WTC11 (cell line): ENCODE results near the gene B3GNT8.

ENCODE experiments used
- JUN ChIP-seq: sonication (generic); formaldehyde crosslinking; IDR thresholded peaks from 2 replicates; pipeline ENCODE4 v1.8.0; 2023; ENCODE audit warnings: mild to moderate bottlenecking, missing genetic modification reagents
- MXD4 ChIP-seq: fragments of 250-450 bp; sonication (Bioruptor Pico); IDR thresholded peaks from 2 replicates; pipeline ENCODE4 v1.8.0; 2021; ENCODE audit warnings: mild to moderate bottlenecking, moderate library complexity, borderline replicate concordance
- NFE2L1 ChIP-seq: sonication (generic); formaldehyde crosslinking; IDR thresholded peaks from 2 replicates; pipeline ENCODE4 v1.8.1; 2023; ENCODE audit warnings: missing genetic modification reagents
- ZNF138 ChIP-seq: sonication (generic); formaldehyde crosslinking; conservative IDR thresholded peaks from 2 replicates; pipeline ENCODE4 v1.8.1; 2022; ENCODE audit warnings: mild to moderate bottlenecking, moderate library complexity, missing genetic modification reagents
- ZNF263 ChIP-seq: sonication (generic); formaldehyde crosslinking; IDR thresholded peaks from 2 replicates; pipeline ENCODE4 v1.8.1; 2022; ENCODE audit warnings: low read depth, mild to moderate bottlenecking, moderate library complexity, missing genetic modification reagents
- TF ChIP-seq, protein P1 (sequence below): fragments of 200-600 bp; IDR thresholded peaks from 2 replicates; pipeline ENCODE4 v1.8.0; 2022; ENCODE audit warnings: antibody characterized with exemption
- TF ChIP-seq, protein P2 (sequence below): sonication (generic); formaldehyde crosslinking; conservative IDR thresholded peaks from 2 replicates; pipeline ENCODE4 v1.8.1; 2022; ENCODE audit warnings: mild to moderate bottlenecking, missing genetic modification reagents
- TF ChIP-seq, protein P3 (sequence below): sonication (generic); formaldehyde crosslinking; IDR thresholded peaks from 2 replicates; pipeline ENCODE4 v1.8.1; 2022; ENCODE audit warnings: low read depth, missing genetic modification reagents, borderline replicate concordance
- TF ChIP-seq, protein P4 (sequence below): sonication (generic); formaldehyde crosslinking; IDR thresholded peaks from 2 replicates; pipeline ENCODE4 v1.8.0; 2022; ENCODE audit warnings: mild to moderate bottlenecking, missing genetic modification reagents

DNA sequence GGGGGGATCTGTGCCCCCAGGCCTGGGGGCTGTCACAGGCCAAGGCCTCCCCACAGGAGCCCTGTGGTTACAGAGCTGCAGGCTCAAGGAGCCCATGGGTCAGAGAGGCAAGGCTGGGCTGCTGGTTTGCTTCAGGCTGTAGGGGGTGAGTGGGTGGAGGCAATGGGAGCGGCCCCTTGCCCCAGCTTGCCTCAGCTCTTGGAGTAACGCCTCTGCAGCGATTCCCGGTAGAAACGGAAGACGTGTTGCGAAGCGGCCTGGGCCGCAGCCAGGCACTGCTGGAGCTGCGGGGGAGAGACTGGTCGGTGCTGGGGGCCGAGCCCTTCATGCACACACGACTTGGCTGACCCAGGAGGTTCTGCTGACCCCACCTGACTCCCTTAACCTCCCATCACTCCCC, 40.7 kb downstream of the B3GNT8 start:
- TF ChIP-seq, protein P1, sequence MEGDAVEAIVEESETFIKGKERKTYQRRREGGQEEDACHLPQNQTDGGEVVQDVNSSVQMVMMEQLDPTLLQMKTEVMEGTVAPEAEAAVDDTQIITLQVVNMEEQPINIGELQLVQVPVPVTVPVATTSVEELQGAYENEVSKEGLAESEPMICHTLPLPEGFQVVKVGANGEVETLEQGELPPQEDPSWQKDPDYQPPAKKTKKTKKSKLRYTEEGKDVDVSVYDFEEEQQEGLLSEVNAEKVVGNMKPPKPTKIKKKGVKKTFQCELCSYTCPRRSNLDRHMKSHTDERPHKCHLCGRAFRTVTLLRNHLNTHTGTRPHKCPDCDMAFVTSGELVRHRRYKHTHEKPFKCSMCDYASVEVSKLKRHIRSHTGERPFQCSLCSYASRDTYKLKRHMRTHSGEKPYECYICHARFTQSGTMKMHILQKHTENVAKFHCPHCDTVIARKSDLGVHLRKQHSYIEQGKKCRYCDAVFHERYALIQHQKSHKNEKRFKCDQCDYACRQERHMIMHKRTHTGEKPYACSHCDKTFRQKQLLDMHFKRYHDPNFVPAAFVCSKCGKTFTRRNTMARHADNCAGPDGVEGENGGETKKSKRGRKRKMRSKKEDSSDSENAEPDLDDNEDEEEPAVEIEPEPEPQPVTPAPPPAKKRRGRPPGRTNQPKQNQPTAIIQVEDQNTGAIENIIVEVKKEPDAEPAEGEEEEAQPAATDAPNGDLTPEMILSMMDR: no peak
- TF ChIP-seq ZNF138 (CRISPR knock-in tag): no peak
- TF ChIP-seq NFE2L1 (CRISPR knock-in tag): no peak
- TF ChIP-seq JUN (CRISPR knock-in tag): no peak
- TF ChIP-seq, protein P2, sequence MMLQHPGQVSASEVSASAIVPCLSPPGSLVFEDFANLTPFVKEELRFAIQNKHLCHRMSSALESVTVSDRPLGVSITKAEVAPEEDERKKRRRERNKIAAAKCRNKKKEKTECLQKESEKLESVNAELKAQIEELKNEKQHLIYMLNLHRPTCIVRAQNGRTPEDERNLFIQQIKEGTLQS (CRISPR knock-in tag): no peak
- TF ChIP-seq MXD4 (CRISPR knock-in tag): no peak
- TF ChIP-seq, protein P3, sequence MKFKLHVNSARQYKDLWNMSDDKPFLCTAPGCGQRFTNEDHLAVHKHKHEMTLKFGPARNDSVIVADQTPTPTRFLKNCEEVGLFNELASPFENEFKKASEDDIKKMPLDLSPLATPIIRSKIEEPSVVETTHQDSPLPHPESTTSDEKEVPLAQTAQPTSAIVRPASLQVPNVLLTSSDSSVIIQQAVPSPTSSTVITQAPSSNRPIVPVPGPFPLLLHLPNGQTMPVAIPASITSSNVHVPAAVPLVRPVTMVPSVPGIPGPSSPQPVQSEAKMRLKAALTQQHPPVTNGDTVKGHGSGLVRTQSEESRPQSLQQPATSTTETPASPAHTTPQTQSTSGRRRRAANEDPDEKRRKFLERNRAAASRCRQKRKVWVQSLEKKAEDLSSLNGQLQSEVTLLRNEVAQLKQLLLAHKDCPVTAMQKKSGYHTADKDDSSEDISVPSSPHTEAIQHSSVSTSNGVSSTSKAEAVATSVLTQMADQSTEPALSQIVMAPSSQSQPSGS: no peak
- no peak for TF ChIP-seq ZNF263 (CRISPR knock-in tag)
- TF ChIP-seq, protein P4, sequence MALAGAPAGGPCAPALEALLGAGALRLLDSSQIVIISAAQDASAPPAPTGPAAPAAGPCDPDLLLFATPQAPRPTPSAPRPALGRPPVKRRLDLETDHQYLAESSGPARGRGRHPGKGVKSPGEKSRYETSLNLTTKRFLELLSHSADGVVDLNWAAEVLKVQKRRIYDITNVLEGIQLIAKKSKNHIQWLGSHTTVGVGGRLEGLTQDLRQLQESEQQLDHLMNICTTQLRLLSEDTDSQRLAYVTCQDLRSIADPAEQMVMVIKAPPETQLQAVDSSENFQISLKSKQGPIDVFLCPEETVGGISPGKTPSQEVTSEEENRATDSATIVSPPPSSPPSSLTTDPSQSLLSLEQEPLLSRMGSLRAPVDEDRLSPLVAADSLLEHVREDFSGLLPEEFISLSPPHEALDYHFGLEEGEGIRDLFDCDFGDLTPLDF: no peak
